ENCODE measurements around the gene DOCK8. TPM values are rescaled to one million over a fixed set of nuclear protein-coding genes. Genes with fewer than 3 reads are reported as not detected.
A peak's percentile ranks its signal among the peaks of the same experiment; 100 is the strongest.

DOCK8 gene
- total RNA-seq, 3 donors from 2014 or later, result 80.6 to 83.4 (median 80.8) TPM

DNA sequence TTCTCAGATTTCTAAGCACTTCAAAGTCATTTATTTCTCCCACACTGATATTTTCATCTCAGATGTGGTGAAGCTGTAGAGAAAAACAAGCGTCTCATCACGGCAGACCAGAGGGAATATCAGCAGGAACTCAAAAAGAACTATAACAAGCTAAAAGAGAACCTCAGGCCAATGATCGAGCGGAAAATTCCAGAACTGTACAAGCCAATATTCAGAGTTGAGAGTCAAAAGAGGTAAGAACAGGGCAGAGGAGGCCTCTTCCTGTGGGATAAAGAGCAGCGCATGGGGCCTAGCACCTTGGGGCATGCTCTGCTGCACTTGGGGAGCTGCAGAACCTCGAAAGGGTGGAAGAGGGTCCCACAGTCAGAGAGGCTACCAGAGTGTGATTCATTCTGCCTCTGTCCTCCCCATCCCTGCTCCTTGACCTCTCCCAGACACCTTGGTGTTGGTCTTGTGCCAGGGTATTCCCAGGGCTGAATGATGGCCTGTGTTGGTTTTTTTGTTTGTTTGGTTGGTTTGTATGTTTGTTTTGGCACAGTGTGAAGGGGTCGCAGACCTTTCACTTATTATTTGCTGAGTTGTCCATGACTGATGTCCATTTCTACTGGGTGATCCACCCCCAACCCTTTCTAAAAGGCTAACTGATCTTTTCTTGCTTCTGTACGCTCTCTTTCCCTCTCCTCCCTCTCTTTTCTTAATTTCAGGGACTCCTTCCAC, 248.9 kb downstream of the DOCK8 start:
- no peak for DNase-seq
- no peak for ATAC-seq
- no peaks in the 10 kb centered on the region for H3K27me3 Mint-ChIP-seq (ENCODE audit: low read depth)
- no peak overlapping the region for H3K4me3 Mint-ChIP-seq
- H3K9me3 Mint-ChIP-seq, result no peaks in the 10 kb centered on the region
- H3K36me3 Mint-ChIP-seq (ENCODE audit: insufficient read depth), result peaks cover 22% of the 10 kb centered on the region
- peaks cover 12% of the 10 kb centered on the region for H3K4me1 Mint-ChIP-seq (ENCODE audit: low read depth)

DNA sequence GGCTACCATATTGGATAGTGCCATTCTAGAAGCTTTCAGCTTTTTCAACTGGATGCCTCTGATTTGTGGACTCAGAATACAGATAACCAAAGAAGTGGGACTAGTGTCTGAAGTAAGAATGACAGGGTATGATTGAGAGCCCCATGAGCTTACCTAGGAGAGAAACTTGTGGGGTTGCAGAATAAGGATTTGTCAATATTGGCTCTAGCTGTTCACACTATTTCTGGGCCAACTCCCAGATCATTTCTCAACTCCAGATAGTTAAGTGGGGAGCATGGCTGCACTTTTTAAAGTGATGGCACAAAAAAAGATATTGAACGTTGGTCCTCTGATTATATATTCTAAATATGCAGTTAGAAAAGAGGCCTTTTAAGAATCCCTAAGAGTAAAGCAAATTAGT, 252.1 kb downstream of the DOCK8 start:
- peaks cover 30% of the 10 kb centered on the region for H3K4me1 Mint-ChIP-seq (ENCODE audit: low read depth)
- DNase-seq, result no peak
- H3K4me3 Mint-ChIP-seq, result no peak overlapping the region
- peaks cover 24% of the 10 kb centered on the region for H3K36me3 Mint-ChIP-seq (ENCODE audit: insufficient read depth)
- no peaks in the 10 kb centered on the region for H3K27me3 Mint-ChIP-seq (ENCODE audit: low read depth)
- no peak for ATAC-seq
- H3K9me3 Mint-ChIP-seq, result no peaks in the 10 kb centered on the region

DNA sequence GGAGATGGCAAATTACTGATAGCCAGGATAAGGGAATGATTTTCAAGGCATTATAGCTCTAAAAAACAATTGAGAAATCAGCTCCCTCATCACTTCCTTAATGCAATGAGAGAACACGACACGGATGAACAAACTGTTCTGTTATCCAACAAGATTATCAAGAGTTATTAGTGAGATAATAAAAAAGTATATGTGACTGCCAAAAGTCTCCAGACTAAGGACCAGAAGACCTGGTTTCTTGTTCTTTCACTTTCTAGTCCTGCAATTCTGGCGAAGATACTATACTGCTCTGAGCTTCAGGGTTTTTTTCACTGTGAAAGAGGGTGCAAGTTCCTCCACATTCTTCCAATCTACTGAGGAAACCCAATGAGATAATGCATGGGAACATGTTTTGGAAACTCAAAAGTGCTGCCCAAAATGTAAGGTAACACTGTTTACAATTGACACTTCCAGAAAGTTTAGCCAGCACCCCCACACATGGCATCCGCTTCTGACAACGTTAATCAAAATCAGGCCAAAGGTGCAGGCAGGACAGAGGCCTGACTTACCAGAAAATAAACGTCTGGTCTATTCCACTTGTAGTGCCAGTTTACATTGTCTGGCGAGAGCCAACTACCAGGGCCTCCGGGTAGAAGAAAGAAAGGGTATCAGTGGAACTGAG, 254.2 kb downstream of the DOCK8 start:
- DNase-seq (no peak), ATAC-seq (no peak)
- peaks cover 17% of the 10 kb centered on the region for H3K36me3 Mint-ChIP-seq (ENCODE audit: insufficient read depth)
- H3K27me3 Mint-ChIP-seq (ENCODE audit: low read depth), result no peaks in the 10 kb centered on the region
- peak overlapping the region; percentile 73 for H3K4me3 Mint-ChIP-seq
- peaks cover 29% of the 10 kb centered on the region for H3K4me1 Mint-ChIP-seq (ENCODE audit: low read depth)
- H3K9me3 Mint-ChIP-seq, result no peaks in the 10 kb centered on the region

DNA sequence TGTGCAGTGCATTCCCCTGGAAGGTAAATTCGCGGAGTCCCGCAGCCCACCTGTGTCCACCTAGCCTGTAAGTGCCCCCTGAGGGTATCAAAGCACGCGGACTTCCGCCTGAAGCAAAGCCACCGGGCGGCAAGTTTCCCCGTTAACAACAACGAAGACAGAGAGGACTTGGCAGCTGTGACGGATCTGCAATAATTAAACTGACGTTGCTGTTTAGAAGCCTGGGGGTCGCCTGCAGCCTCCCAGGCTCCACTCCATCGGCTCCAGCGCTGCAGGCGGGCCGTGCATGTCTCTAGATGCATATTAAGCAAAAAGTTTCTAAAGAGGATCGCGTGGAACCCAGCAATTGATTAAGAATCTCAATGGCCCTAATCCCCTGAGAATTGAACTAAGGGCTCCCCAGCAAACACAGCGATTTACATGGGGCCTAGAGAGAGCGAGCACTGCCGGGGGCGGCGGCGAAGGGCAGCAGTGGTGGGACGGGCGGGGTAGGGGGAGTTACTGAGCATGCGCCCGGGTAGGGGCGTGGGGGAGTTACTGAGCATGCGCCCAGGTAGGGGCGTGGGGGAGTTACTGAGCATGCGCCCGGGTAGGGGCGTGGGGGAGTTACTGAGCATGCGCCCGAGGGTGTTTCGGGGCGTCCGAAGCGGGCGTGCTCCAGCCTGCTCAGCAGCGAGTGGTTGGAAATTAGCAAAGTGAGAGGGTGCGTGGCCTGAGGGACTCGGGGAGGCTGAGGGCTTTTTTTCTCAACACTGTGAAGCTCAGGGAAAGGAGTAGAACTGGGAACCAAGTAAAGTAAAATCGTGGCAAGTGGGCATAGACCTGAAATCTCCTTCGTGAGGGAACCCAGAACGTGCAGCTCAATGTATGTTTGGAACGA, 255.2 kb downstream of the DOCK8 start:
- Mint-ChIP-seq H3K4me1 (ENCODE audit: low read depth) (peaks cover 29% of the 10 kb centered on the region), H3K36me3 (ENCODE audit: insufficient read depth) (peaks cover 16% of the 10 kb centered on the region), H3K9me3 (no peaks in the 10 kb centered on the region), H3K27me3 (ENCODE audit: low read depth) (no peaks in the 10 kb centered on the region), H3K4me3 (peak overlapping the region; percentile 96)
- ATAC-seq (peak; percentile 93), DNase-seq (peak; percentile 92)

DNA sequence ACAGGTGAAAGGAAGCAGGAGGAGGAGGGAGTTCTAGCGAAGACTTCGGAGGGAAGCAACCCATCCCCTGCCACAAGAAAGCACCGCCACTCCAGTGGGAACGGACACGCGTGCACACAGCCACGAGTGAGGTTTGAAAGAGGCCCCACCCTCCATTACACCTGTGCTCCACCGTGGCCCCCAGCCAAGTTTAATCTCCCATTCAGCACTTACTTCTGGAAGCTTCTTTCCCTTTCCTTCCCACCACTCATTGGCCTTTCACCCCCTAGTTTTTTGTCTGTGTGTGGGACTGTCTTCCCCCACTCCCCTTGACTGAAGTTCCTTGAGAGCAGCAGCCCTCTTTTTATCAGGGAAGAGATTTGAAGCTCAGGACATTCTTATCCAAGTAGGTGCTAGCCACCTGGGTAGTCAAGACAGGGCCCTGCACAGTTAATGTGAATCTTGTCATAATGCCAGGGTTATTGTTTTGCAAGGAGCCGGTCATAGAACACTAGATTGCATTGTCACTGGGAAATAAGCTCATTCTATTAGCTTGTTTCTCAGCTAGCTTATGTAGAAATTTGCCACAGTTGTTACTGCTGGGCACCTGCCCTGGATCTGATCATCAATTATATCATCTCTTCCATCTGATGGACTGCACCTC, 256.0 kb downstream of the DOCK8 start:
- ATAC-seq (peak in 1 of 2 donors; percentile 5), DNase-seq (no peak)
- H3K36me3 Mint-ChIP-seq (ENCODE audit: insufficient read depth), result peaks cover 14% of the 10 kb centered on the region
- no peaks in the 10 kb centered on the region for H3K27me3 Mint-ChIP-seq (ENCODE audit: low read depth)
- peaks cover 29% of the 10 kb centered on the region for H3K4me1 Mint-ChIP-seq (ENCODE audit: low read depth)
- H3K9me3 Mint-ChIP-seq, result no peaks in the 10 kb centered on the region
- H3K4me3 Mint-ChIP-seq, result peak overlapping the region; percentile 96

DNA sequence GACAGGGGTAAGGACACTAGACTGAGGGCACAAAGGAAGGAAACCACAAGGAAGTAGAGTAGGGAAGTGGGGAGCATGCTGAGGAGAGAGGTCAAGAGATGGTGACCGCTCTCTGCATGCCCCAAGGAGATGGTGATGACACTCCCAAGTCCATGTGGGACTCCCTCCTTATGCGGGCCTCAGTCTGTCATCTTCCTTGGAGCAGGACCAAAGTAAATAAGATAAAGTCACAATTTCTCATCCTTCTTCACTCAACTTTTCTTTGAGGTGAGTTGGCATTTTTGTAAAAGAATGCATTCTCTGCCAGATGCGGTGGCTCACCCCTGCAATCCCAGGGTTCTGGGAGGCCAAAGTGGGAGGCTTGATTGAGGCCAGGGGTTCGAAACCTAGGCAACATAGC, 256.7 kb downstream of the DOCK8 start:
- ATAC-seq (no peak), DNase-seq (no peak)
- no peaks in the 10 kb centered on the region for H3K9me3 Mint-ChIP-seq
- peaks cover 11% of the 10 kb centered on the region for H3K36me3 Mint-ChIP-seq (ENCODE audit: insufficient read depth)
- H3K4me1 Mint-ChIP-seq (ENCODE audit: low read depth), result peaks cover 29% of the 10 kb centered on the region
- no peaks in the 10 kb centered on the region for H3K27me3 Mint-ChIP-seq (ENCODE audit: low read depth)
- H3K4me3 Mint-ChIP-seq, result peak overlapping the region; percentile 96

DNA sequence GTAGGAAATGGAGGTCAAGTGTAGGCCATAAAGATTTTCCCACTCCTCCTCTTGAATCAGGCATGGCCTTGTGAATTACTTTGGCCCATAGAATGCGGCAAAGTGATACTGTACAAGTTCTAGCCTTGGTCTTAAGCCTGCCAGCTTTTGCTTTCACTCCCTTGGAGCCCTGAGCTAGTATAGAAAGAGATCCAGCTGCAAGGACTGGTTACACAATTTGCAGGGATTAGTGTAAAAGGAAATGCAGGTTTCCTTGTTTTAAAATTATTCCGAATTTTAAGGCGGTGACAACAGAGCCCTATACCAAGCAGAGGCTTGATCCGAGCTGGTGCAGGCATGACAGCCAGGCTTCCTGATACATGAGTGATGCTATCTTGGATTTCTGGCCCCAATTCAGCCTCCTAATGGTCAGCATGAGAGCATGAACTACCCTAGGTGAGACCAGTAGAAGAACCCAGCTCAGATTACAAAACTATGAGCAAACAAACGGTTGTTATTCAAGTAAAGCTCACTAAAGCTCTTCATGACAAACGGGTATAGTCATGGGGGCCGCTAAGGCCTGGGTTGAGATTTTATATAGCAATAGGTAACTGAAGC, 257.9 kb downstream of the DOCK8 start:
- ATAC-seq, result no peak

DNA sequence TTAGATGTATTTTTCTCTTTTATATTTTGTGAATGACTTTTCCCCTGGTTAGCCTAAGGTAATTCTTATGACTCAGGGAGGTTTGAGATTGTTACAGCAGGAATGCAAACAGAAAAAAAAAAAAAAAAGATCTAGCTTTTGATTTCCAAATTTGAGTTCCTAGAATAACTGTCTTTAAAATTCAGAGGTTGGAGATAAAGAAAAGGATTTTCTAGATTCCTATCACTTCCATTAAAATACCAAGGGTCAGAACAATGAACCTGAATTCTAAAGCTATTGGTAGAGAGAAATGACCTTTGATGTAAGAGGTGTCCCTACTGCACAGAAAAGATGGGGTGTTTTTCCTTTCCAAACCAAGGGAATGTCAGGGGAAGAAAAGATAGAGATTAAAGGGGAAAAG, 262.5 kb downstream of the DOCK8 start:
- no peaks in the 10 kb centered on the region for H3K4me1 Mint-ChIP-seq (ENCODE audit: low read depth)
- ATAC-seq, result no peak
- no peaks in the 10 kb centered on the region for H3K9me3 Mint-ChIP-seq
- no peak for DNase-seq
- peaks cover 16% of the 10 kb centered on the region for H3K36me3 Mint-ChIP-seq (ENCODE audit: insufficient read depth)
- no peaks in the 10 kb centered on the region for H3K27me3 Mint-ChIP-seq (ENCODE audit: low read depth)
- H3K4me3 Mint-ChIP-seq, result no peak overlapping the region

More for the DNA sequence above, 257.9 kb downstream of the DOCK8 start:
- H3K36me3 Mint-ChIP-seq (ENCODE audit: insufficient read depth), result peaks cover 16% of the 10 kb centered on the region
- no peaks in the 10 kb centered on the region for H3K27me3 Mint-ChIP-seq (ENCODE audit: low read depth)
- no peak for DNase-seq
- peaks cover 29% of the 10 kb centered on the region for H3K4me1 Mint-ChIP-seq (ENCODE audit: low read depth)
- H3K9me3 Mint-ChIP-seq, result no peaks in the 10 kb centered on the region
- no peak overlapping the region for H3K4me3 Mint-ChIP-seq

DNA sequence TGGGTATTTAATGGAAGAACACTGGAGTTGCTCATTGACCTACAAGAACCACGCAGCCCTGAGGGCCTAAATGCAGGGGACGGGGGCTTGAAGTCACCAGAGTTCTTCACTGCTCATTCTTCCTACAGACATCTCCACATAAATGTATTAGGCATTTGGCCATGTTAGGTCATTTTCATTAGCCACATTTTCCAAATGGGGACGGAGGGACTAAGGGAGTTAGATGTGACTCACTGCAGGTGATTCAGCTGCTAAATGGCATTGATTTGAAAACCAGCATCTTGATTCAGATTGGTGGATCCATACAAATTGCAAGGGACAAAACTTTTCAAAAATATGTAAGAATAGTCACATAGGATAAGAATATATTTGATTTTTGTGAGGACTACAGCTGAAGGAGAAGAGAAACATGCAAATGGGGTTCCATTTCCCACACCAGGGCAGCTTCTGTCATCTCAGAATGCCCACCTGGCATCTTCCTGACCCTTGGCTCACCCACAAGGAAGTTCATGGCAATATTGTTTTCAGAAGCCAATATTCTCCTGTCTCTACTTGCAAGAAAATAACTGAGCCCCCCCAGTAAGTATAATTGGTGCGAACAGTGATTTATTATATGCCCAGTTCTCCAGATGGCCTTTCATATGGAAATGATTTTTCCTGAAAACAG, 264.8 kb downstream of the DOCK8 start:
- Mint-ChIP-seq H3K4me3 (no peak overlapping the region), H3K4me1 (ENCODE audit: low read depth) (no peaks in the 10 kb centered on the region), H3K36me3 (ENCODE audit: insufficient read depth) (peaks cover 12% of the 10 kb centered on the region), H3K9me3 (no peaks in the 10 kb centered on the region), H3K27me3 (ENCODE audit: low read depth) (no peaks in the 10 kb centered on the region)
- no peak for DNase-seq
- no peak for ATAC-seq

DNA sequence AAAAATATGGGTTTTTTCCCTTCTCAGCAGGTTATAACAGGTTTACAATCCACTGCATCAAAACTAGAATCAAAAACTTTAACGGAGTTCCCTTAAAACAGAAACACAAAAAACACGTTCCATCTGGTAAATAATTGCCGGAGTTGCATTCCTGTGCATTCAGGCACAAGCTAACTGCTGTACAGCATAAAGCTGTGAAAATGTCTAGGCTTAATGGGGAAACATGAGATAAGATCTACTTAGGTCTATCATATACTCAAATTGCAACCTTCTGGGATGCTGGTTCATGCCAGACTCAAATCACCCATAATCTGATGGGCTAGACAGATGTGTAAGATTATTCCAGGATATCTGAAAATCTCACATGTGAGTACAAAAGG, 265.3 kb downstream of the DOCK8 start:
- peaks cover 10% of the 10 kb centered on the region for H3K36me3 Mint-ChIP-seq (ENCODE audit: insufficient read depth)
- no peaks in the 10 kb centered on the region for H3K9me3 Mint-ChIP-seq
- H3K4me1 Mint-ChIP-seq (ENCODE audit: low read depth), result no peaks in the 10 kb centered on the region
- DNase-seq (no peak), ATAC-seq (no peak)
- H3K27me3 Mint-ChIP-seq (ENCODE audit: low read depth), result no peaks in the 10 kb centered on the region
- no peak overlapping the region for H3K4me3 Mint-ChIP-seq

DNA sequence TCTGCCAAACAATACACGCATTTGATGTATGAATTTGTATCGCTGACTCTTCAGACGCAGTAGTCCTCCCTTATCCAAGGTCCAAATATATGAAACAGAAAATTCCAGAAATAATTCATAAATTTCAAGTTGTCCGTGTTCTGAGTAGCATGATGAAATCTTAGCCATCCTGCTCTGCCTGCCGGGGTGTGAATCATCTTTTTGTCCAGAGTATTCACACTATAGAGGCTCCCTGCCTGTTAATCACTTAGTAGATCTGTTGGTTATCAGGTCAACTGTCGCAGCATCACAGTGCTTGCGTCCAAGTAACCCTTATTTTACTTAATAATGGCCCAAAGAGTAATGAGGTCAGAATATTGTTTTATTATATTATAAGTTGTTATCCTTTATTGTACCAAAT, 268.1 kb downstream of the DOCK8 start:
- Mint-ChIP-seq H3K4me3 (no peak overlapping the region), H3K27me3 (ENCODE audit: low read depth) (no peaks in the 10 kb centered on the region), H3K4me1 (ENCODE audit: low read depth) (no peaks in the 10 kb centered on the region), H3K9me3 (no peaks in the 10 kb centered on the region), H3K36me3 (ENCODE audit: insufficient read depth) (no peaks in the 10 kb centered on the region)
- ATAC-seq (no peak), DNase-seq (no peak)

DNA sequence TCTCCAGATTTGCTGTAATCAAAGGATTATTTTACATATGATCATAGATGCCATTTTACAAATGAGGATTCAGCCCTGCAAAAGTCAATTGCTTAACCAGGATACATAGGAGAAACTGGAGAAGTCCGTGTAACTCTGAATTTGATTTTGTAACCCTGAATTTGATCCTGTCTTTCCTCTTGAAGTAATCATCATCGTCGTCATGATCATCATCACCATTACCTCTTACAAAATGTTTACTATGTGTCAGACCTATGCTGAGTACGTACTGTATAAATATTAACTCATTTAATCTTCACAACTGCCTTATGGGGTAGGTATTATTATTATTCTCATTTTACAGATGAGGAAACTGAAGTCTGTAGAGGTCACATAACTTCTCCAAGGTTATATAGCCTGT, 271.5 kb downstream of the DOCK8 start:
- Mint-ChIP-seq H3K4me1 (ENCODE audit: low read depth) (peaks cover 1% of the 10 kb centered on the region), H3K4me3 (no peak overlapping the region)
- ATAC-seq, result no peak

DNA sequence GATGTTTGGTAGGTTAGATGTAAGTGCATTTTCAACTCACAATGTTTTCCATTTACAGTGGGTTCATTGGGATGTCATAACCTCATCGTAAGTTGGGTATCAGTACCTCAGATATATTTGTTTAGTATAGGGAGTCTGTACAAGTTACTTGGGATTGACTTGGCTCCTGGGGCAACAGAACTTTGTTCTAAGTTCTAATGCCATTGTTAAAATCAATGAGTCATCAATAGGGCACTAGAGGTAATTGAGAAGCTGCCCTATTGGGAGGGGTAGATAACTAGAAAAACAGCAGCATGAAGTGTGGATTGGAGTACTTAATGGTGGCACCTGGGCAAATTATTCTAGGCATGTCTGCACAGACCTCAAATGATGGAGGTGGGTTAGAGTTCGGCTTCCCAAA, 272.8 kb downstream of the DOCK8 start:
- DNase-seq, result no peak
- H3K4me3 Mint-ChIP-seq, result no peak overlapping the region
- peaks cover 1% of the 10 kb centered on the region for H3K4me1 Mint-ChIP-seq (ENCODE audit: low read depth)
- no peak for ATAC-seq
- no peaks in the 10 kb centered on the region for H3K9me3 Mint-ChIP-seq
- H3K36me3 Mint-ChIP-seq (ENCODE audit: insufficient read depth), result no peaks in the 10 kb centered on the region
- no peaks in the 10 kb centered on the region for H3K27me3 Mint-ChIP-seq (ENCODE audit: low read depth)

More for the DNA sequence above, 271.5 kb downstream of the DOCK8 start:
- H3K27me3 Mint-ChIP-seq (ENCODE audit: low read depth), result no peaks in the 10 kb centered on the region
- no peaks in the 10 kb centered on the region for H3K9me3 Mint-ChIP-seq
- H3K36me3 Mint-ChIP-seq (ENCODE audit: insufficient read depth), result no peaks in the 10 kb centered on the region
- no peak for DNase-seq

Measured in activated T-cell treated with anti-CD3 and anti-CD28 coated beads, Interleukin-2, amount 50 U/mL, for 4 hours (primary cell).